NCI-H510A (cell line): ENCODE results near the gene DPYSL3.
"Not testable (repeated sequence)": the region's sequence is repeated elsewhere in the genome, so short reads cannot be mapped to it uniquely, and the experiment has no call there.

Experiments used
- DNase-seq: peaks from one replicate; lab custom pipeline; 2025; lab: John Stamatoyannopoulos, UW

Gene DPYSL3

GRCh38 chr5:147369742-147370374, 140.0 kb downstream of the DPYSL3 start:
- DNase-seq, result no peak

GRCh38 chr5:147367381-147367780, 142.5 kb downstream of the DPYSL3 start:
- DNase-seq, result not testable (repeated sequence)

GRCh38 chr5:147361441-147362175, 148.3 kb downstream of the DPYSL3 start:
- DNase-seq, result no peak

- no peak for DNase-seq
These were observed 149.1 kb downstream of the DPYSL3 start for GRCh38 chr5:147360816-147361215.

GRCh38 chr5:147359581-147359980, 150.3 kb downstream of the DPYSL3 start:
- no peak for DNase-seq

- no peak for DNase-seq
These were observed 150.8 kb downstream of the DPYSL3 start for GRCh38 chr5:147359101-147359500.

- DNase-seq, result no peak
These were observed 160.6 kb downstream of the DPYSL3 start for GRCh38 chr5:147349241-147349640.

GRCh38 chr5:147348451-147348850, 161.4 kb downstream of the DPYSL3 start:
- DNase-seq, result no peak

- no peak for DNase-seq
These were observed 161.8 kb downstream of the DPYSL3 start for GRCh38 chr5:147348046-147348445.

GRCh38 chr5:147346006-147346561, 163.8 kb downstream of the DPYSL3 start:
- DNase-seq, result no peak

GRCh38 chr5:147344861-147345260, 165.0 kb downstream of the DPYSL3 start:
- no peak for DNase-seq

- DNase-seq, result no peak
These were observed 168.5 kb downstream of the DPYSL3 start for GRCh38 chr5:147341345-147341744.

- no peak for DNase-seq
These were observed 168.9 kb downstream of the DPYSL3 start for GRCh38 chr5:147340941-147341340.
